GM19099 (cell line): Measurements from ENCODE around the gene DNAAF9.

Experiments used
- POLR2A ChIP-seq: IDR thresholded peaks from 3 replicates; pipeline ENCODE4 v1.6.1; 2011; ENCODE audit warnings: low read depth; ENCODE audit not compliant: insufficient read length; ENCODE audit errors: extremely low read depth

Gene DNAAF9

GRCh38 chr20:3396492-3396891 lies 11.0 kb downstream of the DNAAF9 start:
- no peak for TF ChIP-seq POLR2A

GRCh38 chr20:3392756-3393155 lies 14.7 kb downstream of the DNAAF9 start:
- TF ChIP-seq POLR2A = no peak

- TF ChIP-seq POLR2A = no peak
Observed at GRCh38 chr20:3390759-3391425, 16.6 kb downstream of the DNAAF9 start.

DNA sequence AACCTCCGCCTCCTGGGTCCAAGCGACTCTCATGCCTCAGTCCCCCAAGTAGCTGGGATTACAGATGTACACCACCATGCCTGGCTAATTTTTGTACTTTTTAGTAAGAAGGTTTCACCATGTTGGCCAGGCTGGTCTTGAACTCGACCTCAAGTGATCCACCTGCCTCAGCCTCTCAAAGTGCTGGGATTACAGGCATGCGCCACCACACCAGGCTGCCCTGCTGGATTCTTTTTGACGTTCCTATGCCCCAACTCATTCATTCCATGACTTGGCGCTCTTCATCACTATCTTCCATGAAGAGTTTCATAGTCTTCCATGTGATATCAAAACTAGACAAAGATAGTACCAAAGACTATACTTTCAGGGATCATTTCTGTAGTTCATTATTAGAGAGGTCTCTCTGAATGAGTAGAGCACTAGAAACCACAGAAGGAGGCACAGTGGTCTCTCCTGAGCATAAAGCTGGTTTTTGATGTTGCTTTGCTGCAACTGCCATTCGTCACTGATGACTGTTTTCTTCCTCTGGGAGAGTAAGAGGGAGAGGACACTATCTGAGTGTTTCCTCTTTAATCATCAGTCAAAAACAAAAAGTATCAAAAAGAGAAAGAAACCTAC lies 23.5 kb downstream of the DNAAF9 start:
- no peak for TF ChIP-seq POLR2A

GRCh38 chr20:3382836-3383235 lies 24.6 kb downstream of the DNAAF9 start:
- TF ChIP-seq POLR2A = no peak

GRCh38 chr20:3380228-3381070 lies 27.0 kb downstream of the DNAAF9 start:
- no peak for TF ChIP-seq POLR2A

DNA sequence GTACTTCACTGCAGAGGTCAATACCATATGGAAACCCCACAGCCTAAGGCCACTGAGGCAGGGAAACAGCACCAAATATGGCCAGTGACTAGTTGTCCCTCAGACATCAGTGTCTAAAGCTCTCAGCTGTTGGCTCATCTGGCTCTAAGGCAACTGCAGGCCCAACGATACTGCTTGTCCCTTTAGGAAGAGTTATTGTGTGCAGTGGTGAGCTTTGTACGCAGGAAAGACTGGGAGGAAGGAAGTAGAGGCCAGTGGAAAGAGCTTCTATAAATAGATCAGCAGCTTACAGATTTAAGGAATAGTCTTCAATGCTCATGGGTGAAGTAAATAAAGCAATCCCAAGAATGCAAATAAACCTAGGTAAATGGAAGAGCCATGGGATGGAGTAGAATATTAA lies 29.3 kb downstream of the DNAAF9 start:
- TF ChIP-seq POLR2A = no peak

DNA sequence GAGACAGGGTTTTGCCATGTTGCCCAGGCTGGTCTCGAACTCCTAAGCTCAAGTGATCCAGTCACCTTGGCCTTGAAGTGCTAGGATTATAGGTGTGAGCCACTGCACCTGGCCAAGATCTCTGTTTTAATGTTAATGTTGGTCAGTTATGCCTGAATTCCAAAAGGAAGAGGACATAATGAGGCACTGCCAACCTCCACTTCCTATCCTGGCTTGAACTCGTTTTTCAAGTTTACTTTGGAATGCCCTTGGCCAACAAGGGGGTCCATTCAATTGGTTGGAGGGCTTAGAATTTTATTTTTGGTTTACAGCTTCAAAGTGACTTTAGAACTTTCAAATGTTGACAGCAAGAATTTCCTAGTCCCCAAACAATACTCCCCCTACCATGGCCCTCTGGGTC lies 29.8 kb downstream of the DNAAF9 start:
- no peak for TF ChIP-seq POLR2A

- TF ChIP-seq POLR2A = no peak
Observed at GRCh38 chr20:3374296-3374695, 33.2 kb downstream of the DNAAF9 start.

GRCh38 chr20:3371754-3372153 lies 35.7 kb downstream of the DNAAF9 start:
- no peak for TF ChIP-seq POLR2A

GRCh38 chr20:3367089-3367488 lies 40.4 kb downstream of the DNAAF9 start:
- no peak for TF ChIP-seq POLR2A

DNA sequence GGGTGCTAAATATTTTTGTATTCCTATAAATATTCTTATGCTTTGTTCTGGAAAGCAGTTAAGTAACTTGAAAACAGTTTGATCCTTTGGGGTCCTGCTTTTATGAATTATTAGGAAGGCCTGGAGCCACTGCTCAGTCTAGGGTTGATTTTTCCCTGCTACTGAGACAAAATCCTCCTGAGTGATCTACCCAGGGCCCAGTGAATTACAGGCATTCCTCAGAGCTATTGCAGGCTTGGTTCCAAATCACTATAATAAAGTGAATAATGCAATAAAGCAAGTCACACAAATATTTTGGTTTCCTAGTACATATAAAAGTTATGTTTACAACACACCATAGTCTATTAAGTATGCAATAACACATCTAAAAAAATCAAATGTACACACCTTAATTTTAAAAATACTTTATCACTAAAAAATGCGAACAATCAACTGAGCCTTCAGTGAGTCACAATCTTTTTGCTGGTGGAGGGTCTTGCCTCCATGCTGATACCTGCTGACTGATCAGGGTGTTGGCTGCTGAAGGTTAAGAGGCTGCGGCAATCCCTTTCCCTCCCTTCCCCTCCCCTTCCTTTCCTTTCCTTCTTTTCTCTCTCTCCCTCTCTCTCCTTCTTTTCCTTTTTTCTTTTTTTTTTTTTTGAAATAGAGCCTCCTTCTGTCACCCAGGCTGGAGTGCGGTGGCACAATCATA lies 43.0 kb downstream of the DNAAF9 start:
- no peak for TF ChIP-seq POLR2A

DNA sequence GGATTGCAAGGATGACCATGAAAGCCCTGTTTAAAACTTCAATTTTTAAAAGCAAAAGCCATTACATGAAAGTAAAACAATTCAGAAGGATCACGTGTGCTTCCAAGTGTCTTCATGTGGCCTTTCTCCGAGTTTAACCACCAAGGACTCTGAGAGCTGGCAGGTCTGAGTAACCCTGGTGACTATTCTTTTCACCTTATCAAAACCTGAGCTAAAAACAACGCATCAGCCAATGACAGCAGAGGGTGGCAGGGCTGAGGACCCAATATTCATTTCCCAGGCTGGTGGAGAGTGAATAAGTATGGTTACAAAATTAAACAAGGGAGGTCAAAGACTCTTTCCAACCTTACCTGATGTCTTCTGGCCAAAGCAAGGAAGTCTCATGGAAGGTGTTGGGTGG lies 46.7 kb downstream of the DNAAF9 start:
- no peak for TF ChIP-seq POLR2A

DNA sequence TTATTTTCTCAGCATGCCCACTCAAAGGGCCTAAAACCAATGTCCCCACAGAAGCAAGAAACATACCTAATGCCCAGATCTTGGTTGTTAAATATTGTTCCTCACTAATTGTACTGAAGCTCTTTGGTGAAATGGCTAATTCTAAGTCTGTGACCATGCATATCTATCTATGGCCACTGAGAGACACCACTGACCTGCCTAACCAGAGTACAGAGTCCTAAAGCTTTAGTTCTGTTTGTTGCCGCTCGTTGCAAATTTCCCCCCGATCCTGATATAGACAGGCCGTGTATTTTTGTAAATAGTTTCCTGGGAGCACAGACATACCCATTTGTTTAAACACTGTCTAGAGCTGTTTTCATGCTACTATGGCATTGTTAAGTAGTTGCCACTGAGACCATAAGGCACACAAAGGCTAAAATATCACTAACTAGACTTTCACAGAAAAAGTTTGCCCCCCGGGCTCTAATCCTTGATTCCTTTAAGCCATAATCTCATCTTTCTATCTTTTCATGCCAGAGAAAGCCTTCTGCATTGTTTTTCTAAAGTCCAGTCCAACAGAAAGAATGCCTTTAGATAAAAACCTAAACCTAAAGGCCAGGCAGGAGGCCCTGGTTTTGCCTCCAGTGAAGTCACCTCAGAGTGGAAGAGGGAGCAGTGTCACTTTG lies 48.7 kb downstream of the DNAAF9 start:
- no peak for TF ChIP-seq POLR2A
